ENCODE measurements around the gene TMEM52. TPM values are rescaled to one million over a fixed set of nuclear protein-coding genes. Genes with fewer than 3 reads are reported as not detected.
"Not testable (repeated sequence)": the region's sequence is repeated elsewhere in the genome, so short reads cannot be mapped to it uniquely, and the experiment has no call there.

Gene TMEM52
- total RNA-seq, 1 donor from 2014 or later, result 0.67 TPM

- Mint-ChIP-seq H3K27me3 (ENCODE audit: low read depth) (peaks cover 10% of the 10 kb centered on the region), H3K4me3 (ENCODE audit: unreplicated experiment) (no peak overlapping the region), H3K36me3 (ENCODE audit: low read depth) (no peaks in the 10 kb centered on the region), H3K27ac (ENCODE audit: unreplicated experiment) (no peak overlapping the region), H3K4me1 (ENCODE audit: low read depth) (peaks cover under 1% of the 10 kb centered on the region), H3K9me3 (ENCODE audit: low read depth) (no peaks in the 10 kb centered on the region)
- no peak for TF ChIP-seq CTCF (IDR thresholded peaks at IDR 0.05)
- peak; percentile 73 for DNase-seq (ENCODE audit: low spot score)
Observed at GRCh38 chr1:1938613-1939295, 19.7 kb upstream of the TMEM52 start.

- peaks cover 1% of the 10 kb centered on the region for H3K36me3 Mint-ChIP-seq (ENCODE audit: low read depth)
- H3K27me3 Mint-ChIP-seq (ENCODE audit: low read depth), result peaks cover 12% of the 10 kb centered on the region
- H3K4me1 Mint-ChIP-seq (ENCODE audit: low read depth), result no peaks in the 10 kb centered on the region
- no peak overlapping the region for H3K4me3 Mint-ChIP-seq (ENCODE audit: unreplicated experiment)
- no peak overlapping the region for H3K27ac Mint-ChIP-seq (ENCODE audit: unreplicated experiment)
- H3K9me3 Mint-ChIP-seq (ENCODE audit: low read depth), result no peaks in the 10 kb centered on the region
- DNase-seq (ENCODE audit: low spot score), result no peak
- no peak for TF ChIP-seq CTCF (IDR thresholded peaks at IDR 0.05)
Observed at GRCh38 chr1:1938276-1938573, 19.1 kb upstream of the TMEM52 start.

GRCh38 chr1:1937549-1938275, 18.6 kb upstream of the TMEM52 start:
- no peak for TF ChIP-seq CTCF (IDR thresholded peaks at IDR 0.05)
- peaks cover 12% of the 10 kb centered on the region for H3K27me3 Mint-ChIP-seq (ENCODE audit: low read depth)
- peaks cover 1% of the 10 kb centered on the region for H3K36me3 Mint-ChIP-seq (ENCODE audit: low read depth)
- no peaks in the 10 kb centered on the region for H3K4me1 Mint-ChIP-seq (ENCODE audit: low read depth)
- no peak overlapping the region for H3K27ac Mint-ChIP-seq (ENCODE audit: unreplicated experiment)
- no peaks in the 10 kb centered on the region for H3K9me3 Mint-ChIP-seq (ENCODE audit: low read depth)
- DNase-seq (ENCODE audit: low spot score), result no peak
- H3K4me3 Mint-ChIP-seq (ENCODE audit: unreplicated experiment), result no peak overlapping the region

GRCh38 chr1:1937061-1937460, 18.0 kb upstream of the TMEM52 start:
- H3K4me3 Mint-ChIP-seq (ENCODE audit: unreplicated experiment), result no peak overlapping the region
- H3K9me3 Mint-ChIP-seq (ENCODE audit: low read depth), result no peaks in the 10 kb centered on the region
- H3K27ac Mint-ChIP-seq (ENCODE audit: unreplicated experiment), result no peak overlapping the region
- no peak for TF ChIP-seq CTCF (IDR thresholded peaks at IDR 0.05)
- peaks cover 1% of the 10 kb centered on the region for H3K36me3 Mint-ChIP-seq (ENCODE audit: low read depth)
- peaks cover 12% of the 10 kb centered on the region for H3K27me3 Mint-ChIP-seq (ENCODE audit: low read depth)
- H3K4me1 Mint-ChIP-seq (ENCODE audit: low read depth), result no peaks in the 10 kb centered on the region
- DNase-seq (ENCODE audit: low spot score), result no peak

- H3K27me3 Mint-ChIP-seq (ENCODE audit: low read depth); DNase-seq (ENCODE audit: low spot score); H3K27ac Mint-ChIP-seq (ENCODE audit: unreplicated experiment); H3K9me3 Mint-ChIP-seq (ENCODE audit: low read depth); H3K36me3 Mint-ChIP-seq (ENCODE audit: low read depth); H3K4me1 Mint-ChIP-seq (ENCODE audit: low read depth); H3K4me3 Mint-ChIP-seq (ENCODE audit: unreplicated experiment): not testable (repeated sequence)
Observed at GRCh38 chr1:1934848-1935247, 15.8 kb upstream of the TMEM52 start.
